Measurements from ENCODE around the gene SH3RF1. TPM values are rescaled to one million over a fixed set of nuclear protein-coding genes. Genes with fewer than 3 reads are reported as not detected.

SH3RF1 gene
- total RNA-seq, 1 experiment from 2014 or later: 16.6 TPM

GRCh38 chr4:169215656-169216055 lies 55.1 kb downstream of the SH3RF1 start:
- no peak for DNase-seq (ENCODE audit: low spot score)
- H3K4me3 Mint-ChIP-seq: no peak overlapping the region
- no peak for ATAC-seq
- H3K36me3 Mint-ChIP-seq: peaks cover 23% of the 10 kb centered on the region
- peaks cover 6% of the 10 kb centered on the region for H3K4me1 Mint-ChIP-seq
- CTCF ChIA-PET: no interaction called here
- H3K9me3 Mint-ChIP-seq: peaks cover 25% of the 10 kb centered on the region
- POLR2A ChIA-PET: interaction anchor here (0.6 kb wide), 1 partner anchor 206 kb away, joined by 4 read pairs; no protein-coding TSS in a partner anchor
- H3K27ac Mint-ChIP-seq: no peak overlapping the region
- TF ChIP-seq ZNF138 (CRISPR knock-in tag; conservative IDR thresholded peaks at IDR 0.05): no peak
- TF ChIP-seq, protein P1, sequence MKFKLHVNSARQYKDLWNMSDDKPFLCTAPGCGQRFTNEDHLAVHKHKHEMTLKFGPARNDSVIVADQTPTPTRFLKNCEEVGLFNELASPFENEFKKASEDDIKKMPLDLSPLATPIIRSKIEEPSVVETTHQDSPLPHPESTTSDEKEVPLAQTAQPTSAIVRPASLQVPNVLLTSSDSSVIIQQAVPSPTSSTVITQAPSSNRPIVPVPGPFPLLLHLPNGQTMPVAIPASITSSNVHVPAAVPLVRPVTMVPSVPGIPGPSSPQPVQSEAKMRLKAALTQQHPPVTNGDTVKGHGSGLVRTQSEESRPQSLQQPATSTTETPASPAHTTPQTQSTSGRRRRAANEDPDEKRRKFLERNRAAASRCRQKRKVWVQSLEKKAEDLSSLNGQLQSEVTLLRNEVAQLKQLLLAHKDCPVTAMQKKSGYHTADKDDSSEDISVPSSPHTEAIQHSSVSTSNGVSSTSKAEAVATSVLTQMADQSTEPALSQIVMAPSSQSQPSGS (CRISPR knock-in tag; IDR thresholded peaks at IDR 0.05; ENCODE audit: borderline replicate concordance, low read depth): no peak
- TF ChIP-seq TEAD1 (CRISPR knock-in tag; IDR thresholded peaks at IDR 0.05): no peak
- no peak for TF ChIP-seq HMGA2 (CRISPR knock-in tag; IDR thresholded peaks at IDR 0.05)
- no peak for TF ChIP-seq ZMAT4 (CRISPR knock-in tag; IDR thresholded peaks at IDR 0.05)
- no peak for TF ChIP-seq ATF3 (CRISPR knock-in tag; conservative IDR thresholded peaks at IDR 0.05)
- no peak for TF ChIP-seq MXD4 (CRISPR knock-in tag; IDR thresholded peaks at IDR 0.05; ENCODE audit: borderline replicate concordance)
- TF ChIP-seq, protein P2, sequence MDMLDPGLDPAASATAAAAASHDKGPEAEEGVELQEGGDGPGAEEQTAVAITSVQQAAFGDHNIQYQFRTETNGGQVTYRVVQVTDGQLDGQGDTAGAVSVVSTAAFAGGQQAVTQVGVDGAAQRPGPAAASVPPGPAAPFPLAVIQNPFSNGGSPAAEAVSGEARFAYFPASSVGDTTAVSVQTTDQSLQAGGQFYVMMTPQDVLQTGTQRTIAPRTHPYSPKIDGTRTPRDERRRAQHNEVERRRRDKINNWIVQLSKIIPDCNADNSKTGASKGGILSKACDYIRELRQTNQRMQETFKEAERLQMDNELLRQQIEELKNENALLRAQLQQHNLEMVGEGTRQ (CRISPR knock-in tag; IDR thresholded peaks at IDR 0.05): no peak
- no peak for TF ChIP-seq GTF2I (CRISPR knock-in tag; conservative IDR thresholded peaks at IDR 0.05)
- TF ChIP-seq NFYB (CRISPR knock-in tag; conservative IDR thresholded peaks at IDR 0.05; ENCODE audit: low read depth): no peak
- TF ChIP-seq, protein P3, sequence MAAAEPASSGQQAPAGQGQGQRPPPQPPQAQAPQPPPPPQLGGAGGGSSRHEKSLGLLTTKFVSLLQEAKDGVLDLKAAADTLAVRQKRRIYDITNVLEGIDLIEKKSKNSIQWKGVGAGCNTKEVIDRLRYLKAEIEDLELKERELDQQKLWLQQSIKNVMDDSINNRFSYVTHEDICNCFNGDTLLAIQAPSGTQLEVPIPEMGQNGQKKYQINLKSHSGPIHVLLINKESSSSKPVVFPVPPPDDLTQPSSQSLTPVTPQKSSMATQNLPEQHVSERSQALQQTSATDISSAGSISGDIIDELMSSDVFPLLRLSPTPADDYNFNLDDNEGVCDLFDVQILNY (CRISPR knock-in tag; IDR thresholded peaks at IDR 0.05): no peak
- TF ChIP-seq GRHL2 (CRISPR knock-in tag; IDR thresholded peaks at IDR 0.05; ENCODE audit: insufficient replicate concordance, severe bottlenecking): no peak
- TF ChIP-seq RELA (CRISPR knock-in tag; IDR thresholded peaks at IDR 0.05; ENCODE audit: borderline replicate concordance): no peak
- no peaks in the 10 kb centered on the region for H3K27me3 Mint-ChIP-seq (ENCODE audit: low read depth)

DNA sequence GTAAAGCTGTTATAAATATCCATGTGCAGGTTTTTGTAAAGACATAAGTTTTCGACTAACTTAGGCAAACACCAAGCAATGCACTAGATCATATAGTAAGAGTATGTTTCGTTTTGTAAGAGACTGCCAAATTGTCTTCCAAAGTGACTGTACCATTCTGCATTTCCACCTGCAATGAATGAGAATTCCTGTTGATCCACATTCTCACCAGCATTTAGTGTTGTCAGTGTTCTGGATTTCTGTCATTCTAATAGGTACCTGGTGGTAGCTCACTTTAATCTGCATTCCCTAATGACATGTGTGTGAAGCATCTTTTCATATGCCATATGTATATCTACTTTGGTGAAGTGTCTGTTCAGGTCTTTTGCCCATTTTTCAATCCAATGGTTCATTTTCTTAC lies 57.8 kb downstream of the SH3RF1 start:
- H3K27me3 Mint-ChIP-seq (ENCODE audit: low read depth): no peaks in the 10 kb centered on the region
- H3K4me1 Mint-ChIP-seq: peaks cover 20% of the 10 kb centered on the region
- H3K9me3 Mint-ChIP-seq: peaks cover 28% of the 10 kb centered on the region
- no peak for TF ChIP-seq TP53 (CRISPR knock-in tag; IDR thresholded peaks at IDR 0.05)
- TF ChIP-seq, protein P2 (CRISPR knock-in tag; IDR thresholded peaks at IDR 0.05): no peak
- TF ChIP-seq GABPB1 (CRISPR knock-in tag; IDR thresholded peaks at IDR 0.05): no peak
- TF ChIP-seq, protein P4, sequence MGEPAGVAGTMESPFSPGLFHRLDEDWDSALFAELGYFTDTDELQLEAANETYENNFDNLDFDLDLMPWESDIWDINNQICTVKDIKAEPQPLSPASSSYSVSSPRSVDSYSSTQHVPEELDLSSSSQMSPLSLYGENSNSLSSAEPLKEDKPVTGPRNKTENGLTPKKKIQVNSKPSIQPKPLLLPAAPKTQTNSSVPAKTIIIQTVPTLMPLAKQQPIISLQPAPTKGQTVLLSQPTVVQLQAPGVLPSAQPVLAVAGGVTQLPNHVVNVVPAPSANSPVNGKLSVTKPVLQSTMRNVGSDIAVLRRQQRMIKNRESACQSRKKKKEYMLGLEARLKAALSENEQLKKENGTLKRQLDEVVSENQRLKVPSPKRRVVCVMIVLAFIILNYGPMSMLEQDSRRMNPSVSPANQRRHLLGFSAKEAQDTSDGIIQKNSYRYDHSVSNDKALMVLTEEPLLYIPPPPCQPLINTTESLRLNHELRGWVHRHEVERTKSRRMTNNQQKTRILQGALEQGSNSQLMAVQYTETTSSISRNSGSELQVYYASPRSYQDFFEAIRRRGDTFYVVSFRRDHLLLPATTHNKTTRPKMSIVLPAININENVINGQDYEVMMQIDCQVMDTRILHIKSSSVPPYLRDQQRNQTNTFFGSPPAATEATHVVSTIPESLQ (CRISPR knock-in tag; IDR thresholded peaks at IDR 0.05): no peak
- TF ChIP-seq CBFB (CRISPR knock-in tag; IDR thresholded peaks at IDR 0.05; ENCODE audit: low read depth): no peak
- no peak for TF ChIP-seq SP1 (CRISPR knock-in tag; conservative IDR thresholded peaks at IDR 0.05)
- TF ChIP-seq NFYB (CRISPR knock-in tag; conservative IDR thresholded peaks at IDR 0.05; ENCODE audit: low read depth): no peak
- TF ChIP-seq OVOL2 (CRISPR knock-in tag; IDR thresholded peaks at IDR 0.05; ENCODE audit: borderline replicate concordance): no peak
- no peak for TF ChIP-seq E2F1 (CRISPR knock-in tag; IDR thresholded peaks at IDR 0.05)
- CTCF ChIA-PET: no interaction called here
- POLR2A ChIA-PET: no interaction called here
- ATAC-seq: no peak
- H3K36me3 Mint-ChIP-seq: peaks cover 25% of the 10 kb centered on the region
- no peak for DNase-seq (ENCODE audit: low spot score)
- no peak overlapping the region for H3K27ac Mint-ChIP-seq
- H3K4me3 Mint-ChIP-seq: no peak overlapping the region
